Astrocyte of the cerebellum (primary cell): ENCODE data around the gene MED14.
A peak's percentile ranks its signal among the peaks of the same experiment; 100 is the strongest.
"Not testable (repeated sequence)": the region's sequence is repeated elsewhere in the genome, so short reads cannot be mapped to it uniquely, and the experiment has no call there.

Experiments
- DNase-seq: peaks from one replicate; pipeline ENCODE4 v3.0.0-alpha.2; 2011; ENCODE audit warnings: low read depth
- H3K4me3 ChIP-seq: 2 replicates; pipeline ENCODE4 v1.5.1; 2011; ENCODE audit warnings: mild to moderate bottlenecking, low read depth, low read length, moderate library complexity
- in situ Hi-C: cut with HindIII; loops from 2 replicates; pipeline ENCODE4 v1.10.0; 2017; ENCODE audit warnings: low sequenced_read_pairs
- TF ChIP-seq, protein P1 (sequence below): IDR thresholded peaks from 2 replicates; pipeline ENCODE4 v1.5.1; 2012; ENCODE audit warnings: low read length, low read depth, moderate library complexity, mild to moderate bottlenecking; ENCODE audit errors: missing control alignments

Gene MED14

DNA sequence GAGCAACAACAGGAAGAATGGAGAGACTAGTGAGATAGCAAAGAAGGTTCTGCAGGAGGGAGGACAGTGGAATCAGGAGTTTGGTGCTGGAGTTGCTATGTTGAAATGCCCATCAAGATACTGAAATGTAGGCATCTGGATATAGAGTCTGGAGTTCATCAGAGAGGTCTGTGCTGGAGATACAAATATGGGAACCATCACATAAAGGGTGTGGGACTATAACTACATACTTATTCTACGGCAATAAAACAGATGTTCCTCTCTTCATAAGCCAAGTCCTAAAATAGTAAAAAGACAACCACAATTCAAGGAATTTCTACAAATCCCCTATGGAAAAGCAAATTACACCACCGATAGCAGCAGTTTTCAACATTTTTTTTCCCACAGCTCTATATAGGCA lies 1.6 kb downstream of the MED14 start:
- TF ChIP-seq, protein P1, sequence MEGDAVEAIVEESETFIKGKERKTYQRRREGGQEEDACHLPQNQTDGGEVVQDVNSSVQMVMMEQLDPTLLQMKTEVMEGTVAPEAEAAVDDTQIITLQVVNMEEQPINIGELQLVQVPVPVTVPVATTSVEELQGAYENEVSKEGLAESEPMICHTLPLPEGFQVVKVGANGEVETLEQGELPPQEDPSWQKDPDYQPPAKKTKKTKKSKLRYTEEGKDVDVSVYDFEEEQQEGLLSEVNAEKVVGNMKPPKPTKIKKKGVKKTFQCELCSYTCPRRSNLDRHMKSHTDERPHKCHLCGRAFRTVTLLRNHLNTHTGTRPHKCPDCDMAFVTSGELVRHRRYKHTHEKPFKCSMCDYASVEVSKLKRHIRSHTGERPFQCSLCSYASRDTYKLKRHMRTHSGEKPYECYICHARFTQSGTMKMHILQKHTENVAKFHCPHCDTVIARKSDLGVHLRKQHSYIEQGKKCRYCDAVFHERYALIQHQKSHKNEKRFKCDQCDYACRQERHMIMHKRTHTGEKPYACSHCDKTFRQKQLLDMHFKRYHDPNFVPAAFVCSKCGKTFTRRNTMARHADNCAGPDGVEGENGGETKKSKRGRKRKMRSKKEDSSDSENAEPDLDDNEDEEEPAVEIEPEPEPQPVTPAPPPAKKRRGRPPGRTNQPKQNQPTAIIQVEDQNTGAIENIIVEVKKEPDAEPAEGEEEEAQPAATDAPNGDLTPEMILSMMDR, result no peak
- DNase-seq, result no peak
- in situ Hi-C loops, result no loop called here
- peak overlapping the region; percentile 61 for H3K4me3 ChIP-seq

DNA sequence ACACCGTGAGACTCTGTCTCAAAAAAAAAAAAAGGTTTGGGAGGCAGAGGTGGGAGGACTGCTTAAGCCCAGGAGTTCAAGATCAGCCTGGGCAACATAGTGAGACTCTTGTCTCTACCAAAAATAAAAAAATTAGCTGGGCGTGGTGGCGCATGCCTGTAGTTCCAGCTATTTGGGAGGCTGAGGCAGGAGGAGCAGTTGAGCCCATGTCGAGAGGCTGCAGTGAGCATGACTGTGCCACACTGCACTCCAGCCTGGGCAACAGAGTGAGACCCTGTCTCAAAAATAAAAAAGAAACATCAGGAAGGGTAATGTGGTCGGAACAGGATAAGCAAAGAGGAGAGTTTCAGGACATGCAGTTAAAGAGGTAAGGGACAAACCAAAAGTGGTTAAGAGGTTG lies 2.8 kb downstream of the MED14 start:
- in situ Hi-C loops, DNase-seq, H3K4me3 ChIP-seq: not testable (repeated sequence)

DNA sequence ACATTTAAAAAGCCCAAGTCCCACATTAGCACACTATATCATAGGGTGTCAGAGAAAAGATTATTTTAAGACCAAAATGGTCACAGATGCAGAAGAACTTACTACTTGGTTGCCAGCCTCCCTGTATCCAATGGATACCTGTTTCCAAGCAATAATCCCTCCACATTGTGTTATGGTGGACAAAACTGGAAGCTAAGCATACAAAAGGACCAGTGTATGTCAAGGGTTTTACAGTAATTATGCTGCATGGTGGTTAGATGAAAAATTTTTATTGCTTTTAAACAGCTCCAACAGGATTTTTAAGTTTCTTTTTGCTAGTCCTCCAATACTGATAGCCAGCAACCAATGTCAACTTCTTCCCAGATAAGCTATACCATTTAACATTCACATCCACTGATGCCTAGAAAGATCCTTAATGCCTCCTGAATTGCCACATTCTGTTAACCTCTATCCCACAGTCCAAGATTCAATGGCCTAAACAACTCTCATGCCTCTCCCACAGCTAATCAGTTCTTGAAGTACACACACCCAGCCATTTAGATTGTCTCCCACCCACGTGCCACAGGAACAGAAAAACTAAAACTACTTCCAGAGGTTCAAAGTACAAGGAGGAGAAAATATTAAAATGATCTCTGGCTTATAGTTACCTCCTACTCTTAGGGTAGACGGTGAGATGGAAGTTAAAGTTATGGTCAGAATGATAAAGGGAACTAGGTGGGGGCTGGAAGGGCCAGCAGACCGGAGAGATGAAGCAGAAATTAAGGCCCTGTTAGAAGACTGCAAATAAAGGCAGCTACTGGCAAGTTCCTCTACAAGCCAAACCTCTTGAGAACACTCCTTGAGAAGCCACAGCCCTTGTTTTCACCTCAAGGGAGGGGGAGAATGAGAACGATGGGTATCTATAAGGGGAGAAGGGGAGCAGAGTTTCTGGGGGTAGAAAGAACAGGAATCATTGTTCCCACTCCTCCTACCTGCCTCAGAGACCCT lies 5.5 kb downstream of the MED14 start:
- TF ChIP-seq, protein P1, result no peak
- no peak overlapping the region for H3K4me3 ChIP-seq
- no peak for DNase-seq
- in situ Hi-C loops, result no loop called here

DNA sequence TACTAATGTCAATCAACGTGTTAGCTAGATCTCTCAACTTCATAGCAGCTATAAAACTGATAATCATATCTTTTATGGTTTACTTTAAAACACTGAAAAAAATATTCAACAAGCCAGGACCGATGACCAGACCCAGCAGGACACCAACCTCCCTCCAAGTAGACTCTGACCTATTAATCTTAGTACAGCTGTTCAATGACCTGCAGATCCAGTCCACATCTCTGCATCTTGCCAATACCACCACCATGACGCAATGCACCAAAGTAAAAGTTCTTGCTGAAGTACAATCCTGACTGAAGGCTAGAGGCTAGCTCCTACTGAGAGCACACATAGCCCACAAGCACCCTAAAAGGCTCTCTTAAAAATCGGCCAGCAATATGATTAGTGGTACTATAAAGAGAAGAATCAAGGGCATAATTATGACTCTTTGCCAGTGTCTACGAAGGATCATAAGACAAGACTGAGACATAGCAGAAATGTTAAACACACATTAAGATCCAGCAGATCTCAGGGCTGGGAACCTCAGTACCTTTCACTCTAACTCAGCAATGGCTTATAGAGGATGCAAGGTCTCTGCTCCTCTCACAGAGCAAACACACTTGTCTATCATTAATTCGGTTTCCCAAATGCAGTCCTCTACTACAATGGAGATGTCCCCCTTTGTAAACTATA lies 7.6 kb downstream of the MED14 start:
- in situ Hi-C loops, result no loop called here

DNA sequence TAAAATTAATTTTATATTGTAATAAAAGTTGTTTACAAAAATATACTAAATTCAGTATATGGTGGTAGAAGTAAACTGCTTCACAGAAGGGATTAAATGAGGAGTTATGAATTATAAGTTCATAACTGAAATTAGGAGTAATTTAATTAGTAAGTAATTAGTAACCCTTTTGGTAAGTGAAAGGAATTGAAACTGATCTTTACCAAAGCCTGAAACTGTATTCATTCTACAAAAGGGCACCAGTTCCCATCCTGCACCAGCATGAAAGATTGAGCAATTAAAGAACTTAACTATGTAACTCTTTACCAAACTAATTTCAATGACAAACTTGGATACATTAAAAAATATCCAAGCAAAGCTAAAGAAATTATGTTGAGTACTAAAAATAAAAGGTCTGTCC lies 8.2 kb downstream of the MED14 start:
- no peak for DNase-seq
- in situ Hi-C loops, result no loop called here
- no peak overlapping the region for H3K4me3 ChIP-seq
- TF ChIP-seq, protein P1, result no peak

More for the DNA sequence above, 7.6 kb downstream of the MED14 start:
- DNase-seq, result no peak
- H3K4me3 ChIP-seq, result no peak overlapping the region
- TF ChIP-seq, protein P1, result no peak

DNA sequence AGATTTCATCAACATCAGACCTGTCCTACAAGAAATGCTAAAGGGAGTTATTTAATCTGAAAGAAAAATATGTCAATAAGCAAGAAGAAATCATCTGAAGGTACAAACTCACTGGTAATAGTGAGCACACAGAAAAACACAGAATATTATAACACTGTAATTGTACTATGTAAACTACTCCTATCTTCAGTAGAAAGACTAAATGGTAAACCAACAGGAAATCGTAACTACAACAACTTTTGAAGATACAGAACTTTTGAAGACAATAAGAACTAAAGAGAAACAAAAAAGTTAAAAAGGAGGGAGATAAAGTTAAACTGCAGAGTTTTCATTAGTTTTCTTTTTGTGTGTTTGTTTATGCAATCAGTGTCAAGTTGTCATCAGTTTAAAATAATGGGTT lies 12.4 kb downstream of the MED14 start:
- in situ Hi-C loops, result no loop called here
- TF ChIP-seq, protein P1, result no peak

DNA sequence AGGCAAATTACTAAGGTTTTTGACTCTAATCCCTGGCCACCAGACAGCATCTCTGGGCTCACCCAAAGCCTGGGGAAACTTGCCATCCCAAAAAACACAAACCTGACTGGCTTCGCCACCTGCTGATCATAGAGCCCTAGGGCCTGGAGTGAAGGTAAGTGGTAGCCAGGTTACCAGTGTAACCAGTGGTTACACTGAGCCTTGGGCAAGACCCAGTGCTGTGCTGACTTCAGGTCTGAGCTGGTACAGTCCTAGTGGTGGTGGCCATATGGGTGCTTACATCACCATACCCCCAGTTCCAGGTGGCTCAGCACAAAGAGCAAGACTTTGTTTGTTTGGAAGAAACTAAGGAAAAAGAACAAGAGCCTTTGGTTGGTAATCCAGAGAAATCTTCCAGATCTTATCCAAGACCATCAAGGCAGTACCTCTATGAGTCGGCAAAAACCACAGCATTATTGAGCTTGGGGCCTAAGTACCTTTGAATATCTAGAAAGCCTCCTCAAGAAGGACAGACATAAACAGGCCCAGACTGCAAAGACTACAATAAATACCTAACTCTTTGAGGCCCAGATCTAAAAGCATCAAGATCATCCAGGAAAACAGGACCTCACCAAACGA lies 13.7 kb downstream of the MED14 start:
- in situ Hi-C loops, result no loop called here
- TF ChIP-seq, protein P1, result no peak
- no peak for DNase-seq
- no peak overlapping the region for H3K4me3 ChIP-seq

More for the DNA sequence above, 12.4 kb downstream of the MED14 start:
- no peak overlapping the region for H3K4me3 ChIP-seq
- no peak for DNase-seq
